H9 (cell line): ENCODE measurements around the gene KCNIP4. TPM values are rescaled to one million over a fixed set of nuclear protein-coding genes. Genes with fewer than 3 reads are reported as not detected.

ENCODE experiments used
- DNase-seq: peaks from one replicate; pipeline ENCODE4 v3.0.0-alpha.2; 2017
- H2AFZ ChIP-seq: one replicate; pipeline ENCODE4 v1.6.1; 2013; ENCODE audit warnings: mild to moderate bottlenecking, low read length, control low read depth, moderate library complexity
- H2AK5ac ChIP-seq: 2 replicates; pipeline ENCODE4 v1.6.1; 2013; ENCODE audit warnings: low read length, control low read depth, mixed read lengths; ENCODE audit not compliant: insufficient read length
- H2BK120ac ChIP-seq: one replicate; pipeline ENCODE4 v1.6.1; 2013; ENCODE audit warnings: low read depth, mild to moderate bottlenecking, low read length, control low read depth, inconsistent platforms; ENCODE audit not compliant: poor library complexity, severe bottlenecking
- H2BK12ac ChIP-seq: 2 replicates; pipeline ENCODE4 v1.6.1; 2013; ENCODE audit warnings: low read length, control low read depth, mixed read lengths, low read depth; ENCODE audit not compliant: insufficient read length
- H2BK15ac ChIP-seq: 2 replicates; pipeline ENCODE4 v1.6.1; 2013; ENCODE audit warnings: low read depth, low read length, control low read depth
- H2BK20ac ChIP-seq: one replicate; pipeline ENCODE4 v1.6.1; 2013; ENCODE audit warnings: low read depth, mild to moderate bottlenecking, low read length, control low read depth, inconsistent platforms; ENCODE audit not compliant: poor library complexity, severe bottlenecking
- H2BK5ac ChIP-seq: 2 replicates; pipeline ENCODE4 v1.6.1; 2013; ENCODE audit warnings: low read length, control low read depth, mixed read lengths; ENCODE audit not compliant: insufficient read length
- H3K14ac ChIP-seq: 2 replicates; pipeline ENCODE4 v1.6.1; 2013; ENCODE audit warnings: low read length, control low read depth; ENCODE audit not compliant: insufficient read depth
- H3K18ac ChIP-seq: 2 replicates; pipeline ENCODE4 v1.6.1; 2013; ENCODE audit warnings: low read depth, mild to moderate bottlenecking, mixed read lengths, low read length, control low read depth; ENCODE audit not compliant: insufficient read length
- H3K23ac ChIP-seq: 2 replicates; pipeline ENCODE4 v1.6.1; 2013; ENCODE audit warnings: low read length, control low read depth, mixed read lengths, low read depth; ENCODE audit not compliant: insufficient read length
- H3K23me2 ChIP-seq: 2 replicates; pipeline ENCODE4 v1.6.1; 2013; ENCODE audit warnings: low read depth, mild to moderate bottlenecking, mixed read lengths, low read length, control low read depth; ENCODE audit not compliant: insufficient read length, poor library complexity, severe bottlenecking
- H3K27ac ChIP-seq: 2 replicates; pipeline ENCODE4 v1.5.1; 2013; ENCODE audit warnings: low read length, control low read depth, mixed read lengths, low read depth; ENCODE audit not compliant: insufficient read length
- H3K27me3 ChIP-seq: 2 replicates; pipeline ENCODE4 v1.6.1; 2013; ENCODE audit warnings: low read length, control low read depth, inconsistent platforms; ENCODE audit not compliant: insufficient read depth
- H3K4ac ChIP-seq: 2 replicates; pipeline ENCODE4 v1.6.1; 2013; ENCODE audit warnings: low read depth, mild to moderate bottlenecking, control low read depth, inconsistent platforms, low read length, moderate library complexity
- H3K4me1 ChIP-seq: 2 replicates; pipeline ENCODE4 v1.6.1; 2013; ENCODE audit warnings: low read length, control low read depth, inconsistent platforms; ENCODE audit not compliant: insufficient read depth
- H3K4me2 ChIP-seq: 2 replicates; pipeline ENCODE4 v1.6.1; 2013; ENCODE audit warnings: low read length, control low read depth, mixed read lengths; ENCODE audit not compliant: insufficient read length, insufficient read depth
- H3K56ac ChIP-seq: 2 replicates; pipeline ENCODE4 v1.6.1; 2013; ENCODE audit warnings: low read depth, mild to moderate bottlenecking, mixed read lengths, low read length, control low read depth; ENCODE audit not compliant: insufficient read length
- H3K79me1 ChIP-seq: 2 replicates; pipeline ENCODE4 v1.6.1; 2013; ENCODE audit warnings: low read depth, mild to moderate bottlenecking, moderate library complexity, low read length, control low read depth, inconsistent platforms; ENCODE audit not compliant: insufficient read depth, poor library complexity, severe bottlenecking
- H3K79me2 ChIP-seq: 2 replicates; pipeline ENCODE4 v1.6.1; 2013; ENCODE audit warnings: low read length, control low read depth, inconsistent platforms; ENCODE audit not compliant: insufficient read depth
- H3K9ac ChIP-seq: 2 replicates; pipeline ENCODE4 v1.6.1; 2013; ENCODE audit warnings: low read length, control low read depth, mixed read lengths; ENCODE audit not compliant: insufficient read length; ENCODE audit errors: extremely low read depth
- H3K9me3 ChIP-seq: one replicate; pipeline ENCODE4 v1.6.1; 2013; ENCODE audit warnings: low read depth, low read length, inconsistent platforms; ENCODE audit not compliant: control insufficient read depth
- H3T11ph ChIP-seq: one replicate; pipeline ENCODE4 v1.6.1; 2013; ENCODE audit warnings: mild to moderate bottlenecking, low read length, control low read depth, inconsistent platforms
- H4K20me1 ChIP-seq: one replicate; pipeline ENCODE4 v1.6.1; 2013; ENCODE audit not compliant: control insufficient read depth, insufficient read length, insufficient read depth
- H4K5ac ChIP-seq: 2 replicates; pipeline ENCODE4 v1.6.1; 2013; ENCODE audit warnings: low read depth, mild to moderate bottlenecking, mixed read lengths, low read length, control low read depth; ENCODE audit not compliant: insufficient read length
- H4K8ac ChIP-seq: replicated peaks from 2 replicates; pipeline ENCODE4 v1.6.1; 2013; ENCODE audit warnings: low read length, control low read depth, mixed read lengths, low read depth; ENCODE audit not compliant: insufficient read length
- H4K91ac ChIP-seq: 2 replicates; pipeline ENCODE4 v1.6.1; 2013; ENCODE audit warnings: low read depth, mild to moderate bottlenecking, moderate library complexity, mixed read lengths, low read length, control low read depth; ENCODE audit not compliant: insufficient read length
- H3K27ac Mint-ChIP-seq, 3 experiments: 2 replicates in 2 of 3; 3 replicates in 1 of 3; pipeline ENCODE4 v1.8.0; 2020 to 2021; ENCODE audit warnings: mixed read lengths in 3 of 3, mild to moderate bottlenecking in 1 of 3, moderate library complexity in 1 of 3
- H3K27me3 Mint-ChIP-seq: 2 replicates; pipeline ENCODE4 v1.8.0; 2021; ENCODE audit warnings: low read depth, mild to moderate bottlenecking, moderate library complexity, mixed read lengths
- H3K36me3 Mint-ChIP-seq, 3 experiments: 2 replicates in 2 of 3; 3 replicates in 1 of 3; pipeline ENCODE4 v1.8.0; 2020 to 2021; ENCODE audit warnings: low read depth in 3 of 3, mixed read lengths in 3 of 3; ENCODE audit not compliant: insufficient read depth in 1 of 3
- H3K4me1 Mint-ChIP-seq, 2 experiments: 2 replicates each; pipeline ENCODE4 v1.8.0; 2020; ENCODE audit warnings: mixed read lengths in 2 of 2
- H3K4me3 Mint-ChIP-seq, 2 experiments: 2 replicates in 1 of 2; 3 replicates in 1 of 2; pipeline ENCODE4 v1.8.0; 2020 to 2021; ENCODE audit warnings: mild to moderate bottlenecking in 2 of 2, mixed read lengths in 2 of 2, moderate library complexity in 1 of 2
- H3K9me3 Mint-ChIP-seq, 2 experiments: 2 replicates in 1 of 2; 3 replicates in 1 of 2; pipeline ENCODE4 v1.8.0; 2020; ENCODE audit warnings: mild to moderate bottlenecking in 2 of 2, mixed read lengths in 2 of 2, moderate library complexity in 1 of 2
- CTCF ChIP-seq: fragments of 200-600 bp; sonication (generic); conservative IDR thresholded peaks from 3 replicates; pipeline ENCODE4 v1.8.0; 2021; ENCODE audit warnings: antibody characterized with exemption, mild to moderate bottlenecking
- WGBS: extraction: QIAGEN DNeasy Blood & Tissue Kit; methylation state at CpG from one replicate; pipeline ENCODE4 v1.1.7; 2013; ENCODE audit warnings: missing lambda C conversion rate, low lambda C conversion rate, mixed read lengths; ENCODE audit not compliant: insufficient read length; ENCODE audit errors: extremely low coverage; 5-methylcytosine and 5-hydroxymethylcytosine counted together
- total RNA-seq: library from RNA; stranded (reverse); gene quantifications from 2 replicates; pipeline ENCODE4 v1.2.1, GENCODE V29; 2021

Gene KCNIP4
- total RNA-seq, 1 experiment from 2014 or later = not detected

- Histone ChIP-seq H3K27ac (no peak overlapping the region), H4K8ac (no peak overlapping the region), H2AFZ (no peak overlapping the region), H2BK12ac (no peak overlapping the region), H3T11ph (no peak overlapping the region), H2BK5ac (no peak overlapping the region), H3K14ac (no peak overlapping the region), H3K4me2 (no peak overlapping the region), H2BK20ac (no peak overlapping the region), H3K9me3 (no peaks in the 10 kb centered on the region), H3K18ac (no peak overlapping the region), H3K23me2 (no peaks in the 10 kb centered on the region), H2BK120ac (no peak overlapping the region), H2AK5ac (no peak overlapping the region), H3K23ac (no peak overlapping the region), H3K27me3 (no peaks in the 10 kb centered on the region), H3K79me1 (no peaks in the 10 kb centered on the region), H4K91ac (no peak overlapping the region), H4K20me1 (no peaks in the 10 kb centered on the region), H3K9ac (no peak overlapping the region), H2BK15ac (no peak overlapping the region), H3K4me1 (no peaks in the 10 kb centered on the region), H4K5ac (no peak overlapping the region), H3K4ac (no peak overlapping the region), H3K56ac (no peak overlapping the region), H3K79me2 (no peaks in the 10 kb centered on the region)
- H3K9me3 Mint-ChIP-seq = peaks cover 0 to 2% of the 10 kb centered on the region in 2 experiments; a peak in 1 of 5 replicates
- H3K4me3 Mint-ChIP-seq = no peak overlapping the region
- peaks cover under 1% of the 10 kb centered on the region in 2 experiments for H3K4me1 Mint-ChIP-seq
- no peaks in the 10 kb centered on the region for H3K27me3 Mint-ChIP-seq
- TF ChIP-seq CTCF = no peak
- no peak for DNase-seq
- H3K36me3 Mint-ChIP-seq = no peaks in the 10 kb centered on the region
- H3K27ac Mint-ChIP-seq = no peak overlapping the region
- WGBS = no CpG with 5 or more reads among the region's 2 CpGs
Observed at GRCh38 chr4:21077967-21078366, 870.6 kb downstream of the KCNIP4 start.
